Measurements from ENCODE around the gene PHYHIPL.

PHYHIPL gene

GRCh38 chr10:59265141-59265540 lies 88.7 kb downstream of the PHYHIPL start:
- H3K4me3 ChIP-seq (replicated peaks; ENCODE audit: low read depth, low read length): no peak overlapping the region
- no peak for DNase-seq (ENCODE audit: extremely low read depth, low read depth)
- TF ChIP-seq CTCF (IDR thresholded peaks at IDR 0.05; ENCODE audit: low read depth, low read length, missing control alignments): no peak

GRCh38 chr10:59266321-59266720 lies 89.9 kb downstream of the PHYHIPL start:
- TF ChIP-seq CTCF (IDR thresholded peaks at IDR 0.05; ENCODE audit: low read depth, low read length, missing control alignments): no peak
- H3K4me3 ChIP-seq (replicated peaks; ENCODE audit: low read depth, low read length): no peak overlapping the region
- no peak for DNase-seq (ENCODE audit: extremely low read depth, low read depth)

DNA sequence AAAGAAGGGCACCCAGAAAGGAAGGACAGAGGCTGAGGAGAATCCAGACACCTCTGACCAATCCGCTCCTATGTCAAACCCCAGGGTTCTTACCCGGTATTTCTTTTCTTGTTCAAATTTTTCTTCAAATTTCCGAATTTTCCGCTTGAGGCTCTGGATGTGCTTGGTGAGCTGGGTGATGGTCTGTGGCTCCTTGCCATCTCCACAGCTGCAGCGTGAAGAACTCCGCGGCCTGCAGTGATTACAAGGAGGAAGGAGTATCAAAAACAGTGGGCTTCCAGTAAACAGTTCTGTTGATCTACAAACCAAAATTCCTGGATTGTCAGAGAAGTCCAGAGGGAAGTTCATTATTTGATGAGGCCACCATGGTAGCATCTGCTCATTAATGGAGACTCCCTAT lies 92.0 kb downstream of the PHYHIPL start:
- no peak for TF ChIP-seq CTCF (IDR thresholded peaks at IDR 0.05; ENCODE audit: low read depth, low read length, missing control alignments)
- no peak overlapping the region for H3K4me3 ChIP-seq (replicated peaks; ENCODE audit: low read depth, low read length)
- DNase-seq (ENCODE audit: extremely low read depth, low read depth): no peak

DNA sequence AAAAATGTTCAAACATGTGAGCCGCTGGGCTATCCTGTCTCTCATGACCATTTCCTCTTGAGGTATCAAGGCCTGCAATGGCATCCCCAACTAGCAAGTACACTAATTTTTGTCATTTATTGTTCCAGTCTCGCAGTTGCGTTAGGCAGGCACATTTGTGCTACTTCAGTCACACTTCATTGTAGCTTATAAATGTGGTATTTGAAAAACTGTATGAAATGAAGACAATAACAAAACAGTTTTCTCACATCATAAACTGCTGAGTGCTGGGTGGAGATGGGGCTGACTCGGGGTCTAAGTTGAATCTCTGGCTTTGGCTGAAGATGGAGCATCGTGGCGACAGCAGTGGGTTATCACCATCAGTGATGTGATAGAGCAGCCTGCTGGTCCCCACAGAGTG lies 93.2 kb downstream of the PHYHIPL start:
- TF ChIP-seq CTCF (IDR thresholded peaks at IDR 0.05; ENCODE audit: low read depth, low read length, missing control alignments): no peak

GRCh38 chr10:59270492-59270891 lies 94.0 kb downstream of the PHYHIPL start:
- H3K4me3 ChIP-seq (replicated peaks; ENCODE audit: low read depth, low read length): no peak overlapping the region
- DNase-seq (ENCODE audit: extremely low read depth, low read depth): no peak
- TF ChIP-seq CTCF (IDR thresholded peaks at IDR 0.05; ENCODE audit: low read depth, low read length, missing control alignments): no peak

More for the DNA sequence above, 93.2 kb downstream of the PHYHIPL start:
- no peak overlapping the region for H3K4me3 ChIP-seq (replicated peaks; ENCODE audit: low read depth, low read length)
- no peak for DNase-seq (ENCODE audit: extremely low read depth, low read depth)

- no peak for TF ChIP-seq CTCF (IDR thresholded peaks at IDR 0.05; ENCODE audit: low read depth, low read length, missing control alignments)
- DNase-seq (ENCODE audit: extremely low read depth, low read depth): no peak
- no peak overlapping the region for H3K4me3 ChIP-seq (replicated peaks; ENCODE audit: low read depth, low read length)
Observed at GRCh38 chr10:59271160-59271559, 94.7 kb downstream of the PHYHIPL start.

DNA sequence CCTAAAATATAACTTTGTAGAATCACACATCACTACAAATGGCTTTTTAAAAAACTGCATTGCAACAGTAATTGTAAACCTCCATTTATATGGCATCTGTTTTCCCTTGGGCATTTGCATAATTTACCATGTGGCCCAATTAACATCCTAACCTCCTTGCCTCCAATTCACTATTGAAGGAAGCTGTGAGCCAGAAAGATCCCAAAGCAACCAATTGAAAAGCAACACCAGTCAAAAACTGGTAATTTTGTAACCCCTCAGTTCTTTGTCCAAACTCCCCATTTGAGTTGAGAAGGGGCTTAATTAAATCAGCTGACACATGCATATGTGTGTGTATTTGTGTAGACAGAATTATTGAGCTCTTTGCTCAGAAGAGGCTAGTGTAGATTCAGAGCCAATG lies 95.6 kb downstream of the PHYHIPL start:
- DNase-seq (ENCODE audit: extremely low read depth, low read depth): no peak
- no peak for TF ChIP-seq CTCF (IDR thresholded peaks at IDR 0.05; ENCODE audit: low read depth, low read length, missing control alignments)

More for the DNA sequence above, 95.6 kb downstream of the PHYHIPL start:
- H3K4me3 ChIP-seq (replicated peaks; ENCODE audit: low read depth, low read length): no peak overlapping the region
